Upper lobe of right lung (tissue), 1 donor: ENCODE results near the gene CLCN1. TPM values are rescaled to one million over a fixed set of nuclear protein-coding genes. Genes with fewer than 3 reads are reported as not detected.

Experiments used
- ATAC-seq: fragments of 200-7000 bp; cut with Tn5 transposase; one replicate; pipeline ENCODE4 v1.9.1; 2020; ENCODE audit warnings: mild to moderate bottlenecking, moderate library complexity
- DNase-seq: peaks from one replicate; pipeline ENCODE4 v3.0.0-alpha.2; 2020
- H3K27ac ChIP-seq: fragments of 200-600 bp; one replicate; pipeline ENCODE4 v1.8.0; 2022
- H3K27me3 ChIP-seq: fragments of 200-600 bp; one replicate; pipeline ENCODE4 v1.8.0; 2022; ENCODE audit warnings: mild to moderate bottlenecking
- H3K36me3 ChIP-seq: fragments of 200-600 bp; one replicate; pipeline ENCODE4 v1.8.0; 2022
- H3K4me1 ChIP-seq: fragments of 200-600 bp; one replicate; pipeline ENCODE4 v1.8.0; 2022
- H3K4me3 ChIP-seq: fragments of 200-600 bp; one replicate; pipeline ENCODE4 v1.8.0; 2022; ENCODE audit warnings: mild to moderate bottlenecking
- H3K9me3 ChIP-seq: fragments of 200-600 bp; one replicate; pipeline ENCODE4 v1.8.0; 2022
- intact Hi-C: fragments of 100-400 bp; cut with DNase I; formaldehyde crosslinking; loops from one replicate; pipeline ENCODE4 v1.11.0; 2022
- total RNA-seq: library from RNA; stranded (reverse); fragmentation: NEBNext Ultra II Directional; extraction: Animal tissue kit (Norgen Biotek cat#: 25700); gene quantifications from one replicate; pipeline ENCODE4 v1.2.1, GENCODE V29; 2021
- TF ChIP-seq, protein P1 (sequence below): fragments of 200-600 bp; IDR thresholded peaks from one replicate; pipeline ENCODE4 v1.8.0; 2022; ENCODE audit warnings: antibody characterized with exemption
- donor health status: DM: no; HTN: yes; CAD: no; lungs with severe emphysema.

CLCN1 gene
- total RNA-seq, 1 donor from 2014 or later, result not detected

DNA sequence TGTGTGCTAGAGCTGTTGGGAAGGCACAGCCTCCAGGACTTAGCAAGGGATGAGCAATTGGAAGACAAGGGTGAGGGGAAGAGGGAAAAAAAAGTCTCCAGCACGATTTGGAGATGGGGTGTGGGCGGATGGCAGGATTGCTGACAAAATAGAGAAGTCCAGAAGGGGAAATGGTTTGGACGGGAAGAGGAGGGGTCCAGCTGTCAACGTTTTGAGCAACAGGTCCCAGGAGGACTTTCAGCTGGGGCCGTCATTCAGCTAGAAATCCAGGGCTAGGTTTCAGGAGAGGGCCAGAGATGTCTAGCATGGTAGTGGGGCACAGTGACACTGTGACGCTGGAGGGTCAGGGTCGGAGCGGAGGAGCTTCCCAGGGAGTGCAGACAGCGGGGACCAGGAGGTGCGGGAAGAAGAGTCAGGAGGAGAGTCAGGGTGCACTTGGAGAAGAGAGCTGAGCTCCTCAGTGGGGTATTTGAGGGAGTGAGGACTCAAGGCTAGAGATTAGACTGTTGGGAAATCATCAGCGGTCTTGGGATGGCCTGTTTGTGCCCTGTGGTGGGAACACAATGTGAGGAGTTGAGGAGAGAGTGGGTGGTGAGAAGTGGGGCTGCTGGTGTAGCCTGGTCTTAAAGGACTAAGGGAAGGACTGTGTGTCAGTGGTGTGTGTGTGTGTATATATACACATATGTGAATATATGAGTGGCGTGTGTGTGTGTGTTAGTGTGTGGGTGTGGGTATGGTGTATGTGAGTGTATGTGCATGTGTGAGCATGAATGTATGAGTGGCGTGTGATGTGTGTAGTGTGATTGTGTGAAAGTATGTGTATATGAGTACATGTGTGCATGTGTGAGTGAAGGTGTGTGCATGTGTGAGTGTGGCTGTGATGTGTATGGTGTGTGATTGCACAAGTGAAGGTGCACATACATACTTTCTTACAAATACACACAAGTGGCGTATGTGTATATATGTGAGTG, 69.0 kb downstream of the CLCN1 start:
- intact Hi-C loops, result no loop called here
- H3K4me1 ChIP-seq, result peaks cover 51% of the 10 kb centered on the region
- H3K9me3 ChIP-seq, result no peaks in the 10 kb centered on the region

DNA sequence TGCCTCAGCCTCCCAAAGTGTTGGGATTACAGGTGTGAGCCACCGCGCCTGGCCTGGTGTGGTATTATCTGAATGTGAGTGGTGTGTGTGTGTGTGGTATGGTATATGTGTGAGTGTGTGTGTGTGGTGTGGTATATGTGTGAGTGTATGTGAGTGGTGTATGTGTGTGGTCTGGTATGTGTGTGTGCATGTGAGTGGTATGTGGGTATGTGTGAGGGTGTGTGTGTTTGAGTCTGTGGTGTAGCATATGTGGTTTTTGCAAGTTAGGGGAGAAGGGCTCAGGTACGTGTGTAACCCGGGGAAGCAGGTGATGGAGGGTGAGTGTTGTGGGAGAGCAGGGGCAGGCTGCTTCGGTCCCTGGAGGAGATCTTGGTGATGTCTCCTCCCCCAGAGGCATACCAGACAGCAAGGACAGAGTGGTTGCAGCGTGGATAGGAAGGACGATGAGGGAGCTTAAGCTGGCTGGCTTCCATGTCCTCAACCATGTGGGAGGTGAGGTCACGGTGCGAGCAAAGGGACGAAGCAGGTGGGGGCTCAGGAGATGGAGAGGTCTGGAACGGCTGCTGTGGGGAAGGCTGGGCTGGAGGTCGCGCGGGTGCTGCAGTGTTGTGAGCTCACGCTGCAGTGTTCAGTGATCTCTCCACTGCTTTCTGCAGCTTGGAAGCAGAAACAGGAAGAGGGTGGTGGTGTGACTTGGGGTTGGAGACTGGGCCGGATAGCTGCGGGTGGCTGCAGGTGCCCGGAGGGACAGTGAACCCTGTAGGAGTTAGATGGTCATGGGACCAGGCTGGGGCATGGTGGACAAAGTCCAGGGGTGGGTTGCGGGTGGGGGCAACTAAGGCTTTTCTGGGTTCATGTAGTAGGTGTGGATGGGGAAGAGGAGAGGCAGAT, 70.2 kb downstream of the CLCN1 start:
- intact Hi-C loops, result no loop called here
- Histone ChIP-seq H3K27ac (peak overlapping the region; percentile 99), H3K4me3 (peak overlapping the region; percentile 98), H3K4me1 (peaks cover 61% of the 10 kb centered on the region), H3K9me3 (no peaks in the 10 kb centered on the region), H3K27me3 (no peaks in the 10 kb centered on the region), H3K36me3 (peaks cover 57% of the 10 kb centered on the region)
- peak; percentile 71 for DNase-seq
- TF ChIP-seq, protein P1, sequence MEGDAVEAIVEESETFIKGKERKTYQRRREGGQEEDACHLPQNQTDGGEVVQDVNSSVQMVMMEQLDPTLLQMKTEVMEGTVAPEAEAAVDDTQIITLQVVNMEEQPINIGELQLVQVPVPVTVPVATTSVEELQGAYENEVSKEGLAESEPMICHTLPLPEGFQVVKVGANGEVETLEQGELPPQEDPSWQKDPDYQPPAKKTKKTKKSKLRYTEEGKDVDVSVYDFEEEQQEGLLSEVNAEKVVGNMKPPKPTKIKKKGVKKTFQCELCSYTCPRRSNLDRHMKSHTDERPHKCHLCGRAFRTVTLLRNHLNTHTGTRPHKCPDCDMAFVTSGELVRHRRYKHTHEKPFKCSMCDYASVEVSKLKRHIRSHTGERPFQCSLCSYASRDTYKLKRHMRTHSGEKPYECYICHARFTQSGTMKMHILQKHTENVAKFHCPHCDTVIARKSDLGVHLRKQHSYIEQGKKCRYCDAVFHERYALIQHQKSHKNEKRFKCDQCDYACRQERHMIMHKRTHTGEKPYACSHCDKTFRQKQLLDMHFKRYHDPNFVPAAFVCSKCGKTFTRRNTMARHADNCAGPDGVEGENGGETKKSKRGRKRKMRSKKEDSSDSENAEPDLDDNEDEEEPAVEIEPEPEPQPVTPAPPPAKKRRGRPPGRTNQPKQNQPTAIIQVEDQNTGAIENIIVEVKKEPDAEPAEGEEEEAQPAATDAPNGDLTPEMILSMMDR, result no peak
- ATAC-seq, result peak; percentile 25

More for the DNA sequence above, 69.0 kb downstream of the CLCN1 start:
- TF ChIP-seq, protein P1, result no peak
- H3K27ac ChIP-seq, result peak overlapping the region; percentile 99
- peaks cover 45% of the 10 kb centered on the region for H3K36me3 ChIP-seq
- no peaks in the 10 kb centered on the region for H3K27me3 ChIP-seq
- DNase-seq (peak; percentile 68), ATAC-seq (peak; percentile 1)
- peak overlapping the region; percentile 98 for H3K4me3 ChIP-seq

DNA sequence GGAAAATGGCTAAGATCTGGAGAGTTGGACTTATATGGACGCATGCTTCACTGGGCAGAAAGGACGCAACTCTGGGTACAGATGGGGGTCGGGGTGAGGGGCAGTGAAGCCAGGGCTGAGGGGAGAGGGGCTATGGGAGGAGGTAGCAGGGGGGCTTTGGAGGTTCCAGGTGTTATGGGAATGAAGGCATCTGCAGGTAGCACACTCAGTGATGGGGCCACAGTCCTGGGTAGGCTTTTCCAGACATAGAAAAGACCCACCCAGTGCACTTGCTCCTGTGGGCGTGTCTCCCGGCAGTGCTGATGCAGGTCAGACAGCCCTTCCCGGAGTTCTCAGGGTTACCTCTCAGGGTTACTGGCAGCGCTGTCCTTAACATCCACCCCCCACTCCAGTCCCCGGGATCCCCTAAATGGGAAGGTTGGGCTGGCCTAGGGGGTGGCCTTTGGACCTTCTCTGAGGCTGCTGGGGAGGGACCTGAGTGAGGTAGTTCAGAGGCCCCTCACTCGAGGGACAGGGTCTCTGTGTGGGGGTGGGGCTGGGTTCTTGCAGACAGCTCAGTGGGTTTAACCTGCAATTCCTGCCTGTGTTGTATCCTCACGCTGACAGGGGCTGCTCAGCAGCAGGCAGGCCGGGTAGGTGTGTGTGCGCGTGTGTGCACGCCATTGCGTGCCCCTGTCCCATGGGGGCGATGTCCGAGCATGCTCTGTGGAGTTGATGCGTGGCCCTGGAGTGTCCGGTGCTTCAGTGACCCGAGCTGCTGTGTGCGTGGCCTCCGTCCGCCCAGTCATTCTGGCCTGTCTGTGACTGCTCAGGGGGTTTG, 71.5 kb downstream of the CLCN1 start:
- TF ChIP-seq, protein P1, result no peak
- Histone ChIP-seq H3K27me3 (no peaks in the 10 kb centered on the region), H3K9me3 (no peaks in the 10 kb centered on the region), H3K4me3 (no peak overlapping the region), H3K27ac (peak overlapping the region; percentile 36), H3K4me1 (peaks cover 67% of the 10 kb centered on the region), H3K36me3 (peaks cover 63% of the 10 kb centered on the region)
- ATAC-seq (no peak), DNase-seq (peak; percentile 54)
- intact Hi-C loops, result no loop called here

GRCh38 chr7:143388051-143388450, 72.1 kb downstream of the CLCN1 start:
- TF ChIP-seq, protein P1, result no peak
- Histone ChIP-seq H3K4me1 (peaks cover 66% of the 10 kb centered on the region), H3K27ac (no peak overlapping the region), H3K4me3 (no peak overlapping the region), H3K9me3 (no peaks in the 10 kb centered on the region), H3K27me3 (no peaks in the 10 kb centered on the region), H3K36me3 (peaks cover 56% of the 10 kb centered on the region)
- no peak for DNase-seq
- intact Hi-C loops, result no loop called here
- no peak for ATAC-seq

DNA sequence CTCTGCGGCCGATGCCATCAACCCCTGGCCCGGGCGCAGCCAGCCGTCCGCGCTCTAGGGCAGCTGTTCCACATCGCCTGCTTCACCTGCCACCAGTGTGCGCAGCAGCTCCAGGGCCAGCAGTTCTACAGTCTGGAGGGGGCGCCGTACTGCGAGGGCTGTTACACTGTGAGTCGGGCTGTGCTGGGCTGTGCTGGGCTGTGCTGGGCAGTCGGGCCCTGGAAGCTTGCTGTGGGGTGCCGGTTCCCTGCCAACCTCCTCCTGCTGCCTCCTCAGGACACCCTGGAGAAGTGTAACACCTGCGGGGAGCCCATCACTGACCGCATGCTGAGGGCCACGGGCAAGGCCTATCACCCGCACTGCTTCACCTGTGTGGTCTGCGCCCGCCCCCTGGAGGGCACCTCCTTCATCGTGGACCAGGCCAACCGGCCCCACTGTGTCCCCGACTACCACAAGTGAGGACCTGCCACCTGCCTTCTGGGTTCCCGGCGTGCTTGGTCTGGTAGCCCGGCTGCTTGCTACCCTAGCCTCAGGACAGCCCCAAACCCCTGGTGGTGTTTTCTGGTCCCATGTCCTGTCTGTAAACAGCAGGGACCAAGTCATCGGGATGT, 72.7 kb downstream of the CLCN1 start:
- DNase-seq (no peak), ATAC-seq (no peak)
- H3K4me3 ChIP-seq, result no peak overlapping the region
- H3K36me3 ChIP-seq, result peaks cover 51% of the 10 kb centered on the region
- H3K9me3 ChIP-seq, result no peaks in the 10 kb centered on the region
- TF ChIP-seq, protein P1, result no peak
- no peaks in the 10 kb centered on the region for H3K27me3 ChIP-seq
- no peak overlapping the region for H3K27ac ChIP-seq
- intact Hi-C loops, result no loop called here
- H3K4me1 ChIP-seq, result peaks cover 65% of the 10 kb centered on the region
